ENCODE measurements around the gene WNT6. TPM values are rescaled to one million over a fixed set of nuclear protein-coding genes. Genes with fewer than 3 reads are reported as not detected.

Gene WNT6
- total RNA-seq, 1 experiment from 2014 or later, result not detected

GRCh38 chr2:218892693-218893348 is 33.2 kb downstream of the WNT6 start:
- DNase-seq (ENCODE audit: low read depth), result peak; percentile 44

- DNase-seq (ENCODE audit: low read depth), result no peak
Observed at GRCh38 chr2:218893349-218894150, 33.9 kb downstream of the WNT6 start.

- DNase-seq (ENCODE audit: low read depth), result no peak
Observed at GRCh38 chr2:218894151-218894879, 34.7 kb downstream of the WNT6 start.

- no peak for DNase-seq (ENCODE audit: low read depth)
Observed at GRCh38 chr2:218894880-218895157, 35.2 kb downstream of the WNT6 start.

- no peak for DNase-seq (ENCODE audit: low read depth)
Observed at GRCh38 chr2:218895326-218895725, 35.7 kb downstream of the WNT6 start.

GRCh38 chr2:218895759-218896500 is 36.3 kb downstream of the WNT6 start:
- no peak for DNase-seq (ENCODE audit: low read depth)

- peak; percentile 30 for DNase-seq (ENCODE audit: low read depth)
Observed at GRCh38 chr2:218896501-218897393, 37.1 kb downstream of the WNT6 start.

GRCh38 chr2:218897394-218898108 is 37.9 kb downstream of the WNT6 start:
- no peak for DNase-seq (ENCODE audit: low read depth)

- DNase-seq (ENCODE audit: low read depth), result peak; percentile 29
Observed at GRCh38 chr2:218898109-218898878, 38.7 kb downstream of the WNT6 start.

- DNase-seq (ENCODE audit: low read depth), result no peak
Observed at GRCh38 chr2:218899147-218899546, 39.5 kb downstream of the WNT6 start.

GRCh38 chr2:218902427-218902826 is 42.8 kb downstream of the WNT6 start:
- no peak for DNase-seq (ENCODE audit: low read depth)

- DNase-seq (ENCODE audit: low read depth), result peak; percentile 43
Observed at GRCh38 chr2:218904176-218904575, 44.6 kb downstream of the WNT6 start.

GRCh38 chr2:218908721-218909619 is 49.4 kb downstream of the WNT6 start:
- DNase-seq (ENCODE audit: low read depth), result peak; percentile 46

- no peak for DNase-seq (ENCODE audit: low read depth)
Observed at GRCh38 chr2:218910741-218911140, 51.1 kb downstream of the WNT6 start.

GRCh38 chr2:218920504-218920903 is 60.9 kb downstream of the WNT6 start:
- DNase-seq (ENCODE audit: low read depth), result no peak

Measured in HT1080 (cell line).